Measurements from ENCODE around the gene WBP2. TPM values are rescaled to one million over a fixed set of nuclear protein-coding genes. Genes with fewer than 3 reads are reported as not detected.

WBP2 gene
- total and polyA plus RNA-seq, 2 of the 8 experiments (the other 6 are each of a cell fraction or from before 2014, with no cell fraction given) = 48.2 to 71.2 TPM

- TF ChIP-seq SIN3A (conservative IDR thresholded peaks at IDR 0.05 in 1 of 2, IDR thresholded peaks at IDR 0.05 in 1 of 2; ENCODE audit: low read depth in 1 of 2, low read length in 2 of 2) = no peak
- no peak for TF ChIP-seq GTF2F1 (IDR thresholded peaks at IDR 0.05; ENCODE audit: borderline replicate concordance, low read depth, low read length)
- no peak for TF ChIP-seq MAX (IDR thresholded peaks at IDR 0.05)
- no peak for TF ChIP-seq TAF1 (IDR thresholded peaks at IDR 0.05; ENCODE audit: low read depth, low read length)
- no peak for TF ChIP-seq JUN (IDR thresholded peaks at IDR 0.05; ENCODE audit: low read depth, low read length)
Measured at GRCh38 chr17:75812096-75813013, 42.8 kb downstream of the WBP2 start (continued).
